GM23338 (cell line): Measurements from ENCODE around the gene HNRNPA2B1. TPM values are rescaled to one million over a fixed set of nuclear protein-coding genes. Genes with fewer than 3 reads are reported as not detected.
A peak's percentile ranks its signal among the peaks of the same experiment; 100 is the strongest.

ENCODE experiments used
- ATAC-seq: fragments of 200-7000 bp; cut with Tn5 transposase; 3 replicates; pipeline ENCODE4 v1.9.1; 2020
- DNase-seq: peaks from one replicate; pipeline ENCODE4 v3.0.0-alpha.2; 2015; ENCODE audit warnings: low spot score
- H2AFZ ChIP-seq: fragments of 200-600 bp; sonication (generic); 2 replicates; pipeline ENCODE4 v1.8.0; 2016; ENCODE audit warnings: antibody characterized with exemption, mild to moderate bottlenecking, moderate library complexity
- H3F3A ChIP-seq: fragments of 200-600 bp; sonication (generic); replicated peaks from 2 replicates; pipeline ENCODE4 v1.8.0; 2017; ENCODE audit warnings: antibody characterized with exemption, mixed run types, low read depth
- H3K27ac ChIP-seq: fragments of 200-600 bp; sonication (generic); 2 replicates; pipeline ENCODE4 v1.6.1; 2016; ENCODE audit warnings: low read depth
- H3K27me3 ChIP-seq: fragments of 200-600 bp; sonication (generic); 2 replicates; pipeline ENCODE4 v1.8.0; 2016; ENCODE audit warnings: mild to moderate bottlenecking, mixed run types, moderate library complexity; ENCODE audit not compliant: insufficient read depth
- H3K36me3 ChIP-seq: fragments of 200-600 bp; sonication (generic); 2 replicates; pipeline ENCODE4 v1.8.0; 2016; ENCODE audit warnings: mild to moderate bottlenecking; ENCODE audit not compliant: insufficient read depth
- H3K4me1 ChIP-seq: fragments of 200-600 bp; sonication (generic); 2 replicates; pipeline ENCODE4 v1.8.0; 2016; ENCODE audit warnings: mild to moderate bottlenecking, moderate library complexity; ENCODE audit not compliant: insufficient read depth
- H3K4me2 ChIP-seq: fragments of 200-600 bp; sonication (generic); 2 replicates; pipeline ENCODE4 v1.7.1; 2017; ENCODE audit warnings: mixed run types
- H3K4me3 ChIP-seq: fragments of 200-600 bp; sonication (generic); 2 replicates; pipeline ENCODE4 v1.6.1; 2016; ENCODE audit warnings: mixed run types
- H3K79me2 ChIP-seq: fragments of 200-600 bp; sonication (generic); replicated peaks from 2 replicates; pipeline ENCODE4 v1.8.0; 2017; ENCODE audit warnings: mild to moderate bottlenecking; ENCODE audit not compliant: insufficient read depth
- H3K9me2 ChIP-seq: fragments of 200-600 bp; sonication (generic); 2 replicates; pipeline ENCODE4 v1.8.0; 2017; ENCODE audit not compliant: insufficient read depth
- H4K20me1 ChIP-seq: fragments of 200-600 bp; sonication (generic); replicated peaks from 2 replicates; pipeline ENCODE4 v1.8.0; 2017; ENCODE audit warnings: mild to moderate bottlenecking; ENCODE audit not compliant: insufficient read depth
- H3K27ac Mint-ChIP-seq: 2 replicates; pipeline ENCODE4 v1.8.0; 2020; ENCODE audit warnings: inconsistent platforms, mild to moderate bottlenecking, moderate library complexity, mixed read lengths
- H3K27me3 Mint-ChIP-seq: 3 replicates; pipeline ENCODE4 v1.8.0; 2022; ENCODE audit warnings: low read depth, mild to moderate bottlenecking, moderate library complexity, mixed read lengths, inconsistent platforms; ENCODE audit not compliant: insufficient read depth, poor library complexity
- H3K36me3 Mint-ChIP-seq: 3 replicates; pipeline ENCODE4 v1.8.0; 2021; ENCODE audit warnings: low read depth, mild to moderate bottlenecking, inconsistent platforms, moderate library complexity, mixed read lengths
- H3K4me1 Mint-ChIP-seq: 3 replicates; pipeline ENCODE4 v1.8.0; 2020; ENCODE audit warnings: mild to moderate bottlenecking, inconsistent platforms, mixed read lengths
- H3K4me3 Mint-ChIP-seq: 3 replicates; pipeline ENCODE4 v1.8.0; 2021; ENCODE audit warnings: moderate library complexity, mild to moderate bottlenecking, inconsistent platforms, mixed read lengths
- H3K9me3 Mint-ChIP-seq: 3 replicates; pipeline ENCODE4 v1.8.0; 2020; ENCODE audit warnings: moderate library complexity, mild to moderate bottlenecking, inconsistent platforms, mixed read lengths
- CREB1 ChIP-seq: fragments of 250-450 bp; sonication (Bioruptor Pico); IDR thresholded peaks from 2 replicates; pipeline ENCODE4 v1.5.0; 2020; ENCODE audit warnings: low read depth, mild to moderate bottlenecking, moderate library complexity
- CTCF ChIP-seq, 2 experiments: fragments of 200-600 bp in 1 of 2; sonication (generic) in 1 of 2; conservative IDR thresholded peaks; 2 replicates each; pipeline versions ENCODE4 v1.5.1 to v1.6.1; 2016 to 2017; ENCODE audit warnings: antibody characterized with exemption in 2 of 2, low read depth in 2 of 2, mild to moderate bottlenecking in 2 of 2, moderate library complexity in 1 of 2
- ETS1 ChIP-seq: IDR thresholded peaks from 2 replicates; pipeline ENCODE4 v1.6.1; 2016; ENCODE audit warnings: antibody characterized with exemption
- EZH2 ChIP-seq: fragments of 200-600 bp; sonication (generic); IDR thresholded peaks from one replicate; pipeline ENCODE4 v1.8.0; 2017; ENCODE audit warnings: antibody characterized with exemption, mild to moderate bottlenecking, low read depth; ENCODE audit not compliant: unreplicated experiment
- EZH2phosphoT487 ChIP-seq: fragments of 200-600 bp; sonication (generic); IDR thresholded peaks from one replicate; pipeline ENCODE4 v1.8.1; 2018; ENCODE audit warnings: antibody characterized with exemption; ENCODE audit not compliant: unreplicated experiment
- JUNB ChIP-seq: IDR thresholded peaks from one replicate; pipeline ENCODE4 v1.6.1; 2016; ENCODE audit warnings: antibody characterized with exemption; ENCODE audit not compliant: unreplicated experiment
- NANOG ChIP-seq: IDR thresholded peaks from 2 replicates; pipeline ENCODE4 v1.6.1; 2016; ENCODE audit warnings: antibody characterized with exemption, borderline replicate concordance
- POLR2AphosphoS5 ChIP-seq: IDR thresholded peaks from 2 replicates; pipeline ENCODE4 v1.6.1; 2016; ENCODE audit warnings: antibody characterized with exemption, low read depth
- REST ChIP-seq: IDR thresholded peaks from one replicate; pipeline ENCODE4 v1.6.1; 2018; ENCODE audit warnings: antibody characterized with exemption; ENCODE audit not compliant: unreplicated experiment
- STAT1 ChIP-seq: IDR thresholded peaks from one replicate; pipeline ENCODE4 v1.6.1; 2016; ENCODE audit warnings: antibody characterized with exemption; ENCODE audit not compliant: unreplicated experiment
- ZNF114 ChIP-seq: fragments of 250-450 bp; sonication (Bioruptor Pico); IDR thresholded peaks from 2 replicates; pipeline ENCODE4 v1.5.0; 2020; ENCODE audit warnings: mild to moderate bottlenecking, moderate library complexity
- ZNF331 ChIP-seq: fragments of 250-450 bp; sonication (Bioruptor Pico); IDR thresholded peaks from 2 replicates; pipeline ENCODE4 v1.5.0; 2020; ENCODE audit warnings: low read depth, mild to moderate bottlenecking, moderate library complexity
- ZNF462 ChIP-seq: fragments of 250-450 bp; sonication (Bioruptor Pico); IDR thresholded peaks from 2 replicates; pipeline ENCODE4 v1.5.0; 2020; ENCODE audit warnings: mild to moderate bottlenecking, moderate library complexity
- polyA plus RNA-seq: library from polyadenylated mRNA; unstranded; fragments of >200 nt; fragmentation: Nextera tagmentation; extraction: Ambion mirVana; gene quantifications from 2 replicates; pipeline ENCODE4 v1.2.1, GENCODE V29; 2016
- total RNA-seq: library from RNA; depleted of rRNA; stranded (reverse); fragments of >200 nt; shearing (Covaris generic); gene quantifications from 2 replicates; pipeline ENCODE4 v1.2.3, GENCODE V29; 2014

The HNRNPA2B1 gene
- total and polyA plus RNA-seq, 2 experiments from 2014 or later: 602 to 1,577 TPM

GRCh38 chr7:26200038-26200443 lies 505 bp downstream of the HNRNPA2B1 start (continued):
- no peak for TF ChIP-seq ZNF462

GRCh38 chr7:26199301-26200037 lies 1.1 kb downstream of the HNRNPA2B1 start:
- peaks cover 22% of the 10 kb centered on the region for H3K4me1 ChIP-seq
- H3K9me3 Mint-ChIP-seq: peaks cover 18% of the 10 kb centered on the region
- H3K36me3 Mint-ChIP-seq: peaks cover 90% of the 10 kb centered on the region
- peaks cover 20% of the 10 kb centered on the region for H3F3A ChIP-seq
- H2AFZ ChIP-seq: no peak overlapping the region
- ATAC-seq (peak; percentile 5), DNase-seq (peak; percentile 59)
- H3K27ac ChIP-seq: peak overlapping the region; percentile 99
- H3K27me3 Mint-ChIP-seq: peaks cover 50% of the 10 kb centered on the region
- peaks cover 46% of the 10 kb centered on the region for H3K36me3 ChIP-seq
- no peaks in the 10 kb centered on the region for H3K27me3 ChIP-seq
- peak overlapping the region; percentile 71 for H3K4me3 ChIP-seq
- peaks cover 31% of the 10 kb centered on the region for H3K4me1 Mint-ChIP-seq
- H3K4me3 Mint-ChIP-seq: peak overlapping the region; percentile 100
- H3K27ac Mint-ChIP-seq: peak overlapping the region; percentile 100
- H3K79me2 ChIP-seq: peaks cover 85% of the 10 kb centered on the region
- H4K20me1 ChIP-seq: peaks cover 48% of the 10 kb centered on the region
- H3K4me2 ChIP-seq: peak overlapping the region; percentile 81
- no peaks in the 10 kb centered on the region for H3K9me2 ChIP-seq
- no peak for TF ChIP-seq JUNB
- no peak for TF ChIP-seq CREB1 (CRISPR knock-in tag)
- TF ChIP-seq EZH2: no peak
- no peak for TF ChIP-seq ZNF331
- TF ChIP-seq NANOG: no peak
- no peak for TF ChIP-seq REST
- no peak for TF ChIP-seq STAT1
- TF ChIP-seq EZH2phosphoT487: no peak
- TF ChIP-seq ZNF114 (CRISPR knock-in tag): no peak
- no peak for TF ChIP-seq ETS1
- TF ChIP-seq CTCF (conservative IDR thresholded peaks at IDR 0.05; ENCODE audit: low read depth in 2 of 2): no peak
- no peak; the same call in 1 of the 2 replicates for TF ChIP-seq POLR2AphosphoS5
